CD4-positive, alpha-beta T cell (primary cell): ENCODE data around the gene ZFP3. TPM values are rescaled to one million over a fixed set of nuclear protein-coding genes. Genes with fewer than 3 reads are reported as not detected.
"Not testable (repeated sequence)": the region's sequence is repeated elsewhere in the genome, so short reads cannot be mapped to it uniquely, and the experiment has no call there.

Source experiments
- ATAC-seq: fragments of 200-7000 bp; cut with Tn5 transposase; one replicate; pipeline ENCODE4 v1.10.0; 2022; ENCODE audit warnings: mild to moderate bottlenecking; ENCODE audit not compliant: poor library complexity
- CTCF ChIA-PET: fragments of 350-600 bp; sonication (Branson Sonifier 250); formaldehyde crosslinking; loops from one replicate; lab custom pipeline; 2021; ENCODE audit warnings: antibody characterized with exemption, inconsistent platforms; lab: Charles Lee
- POLR2A ChIA-PET: fragments of 350-600 bp; sonication (Branson Sonifier 250); formaldehyde crosslinking; loops from one replicate; lab custom pipeline; 2021; ENCODE audit warnings: antibody characterized with exemption, inconsistent platforms; lab: Charles Lee
- DNase-seq, 14 experiments: peaks; one replicate each; pipeline ENCODE4 v3.0.0-alpha.2; 2013 to 2020; ENCODE audit warnings: mixed read lengths in 2 of 14
- H3K27ac ChIP-seq, 2 donors: one replicate each; pipeline versions ENCODE4 v1.5.1 to v1.7.0; 2013; ENCODE audit warnings: low read length in 2 of 2, low read depth in 1 of 2, mild to moderate bottlenecking in 1 of 2
- H3K27me3 ChIP-seq, 2 experiments: 1 replicate in 1 of 2; 2 replicates in 1 of 2; pipeline versions ENCODE4 v1.6.1 to v1.7.0; 2013; ENCODE audit warnings: low read length in 2 of 2, control low read depth in 1 of 2, mild to moderate bottlenecking in 1 of 2, moderate library complexity in 1 of 2; ENCODE audit not compliant: insufficient read depth in 2 of 2, control insufficient read depth in 1 of 2
- H3K36me3 ChIP-seq: one replicate; pipeline ENCODE4 v1.6.1; 2013; ENCODE audit warnings: low read length, control low read depth; ENCODE audit not compliant: insufficient read depth
- H3K4me1 ChIP-seq: one replicate; pipeline ENCODE4 v1.6.1; 2013; ENCODE audit warnings: low read length, control low read depth; ENCODE audit not compliant: insufficient read depth
- H3K4me3 ChIP-seq: one replicate; pipeline ENCODE4 v1.5.1; 2013; ENCODE audit warnings: mild to moderate bottlenecking, low read length, moderate library complexity
- H3K9me3 ChIP-seq, 2 experiments: 1 replicate in 1 of 2; 2 replicates in 1 of 2; pipeline versions ENCODE4 v1.6.1 to v1.7.0; 2013; ENCODE audit warnings: low read length in 2 of 2, mild to moderate bottlenecking in 2 of 2, control low read depth in 1 of 2, moderate library complexity in 1 of 2; ENCODE audit not compliant: control insufficient read depth in 1 of 2, insufficient read depth in 1 of 2
- H3K27ac Mint-ChIP-seq: one replicate; pipeline ENCODE4 v1.8.0; 2020; ENCODE audit warnings: mixed read lengths
- H3K27me3 Mint-ChIP-seq: one replicate; pipeline ENCODE4 v1.8.0; 2021; ENCODE audit warnings: mixed read lengths
- H3K36me3 Mint-ChIP-seq: one replicate; pipeline ENCODE4 v1.8.0; 2021; ENCODE audit warnings: low read depth, mixed read lengths
- H3K4me1 Mint-ChIP-seq: one replicate; pipeline ENCODE4 v1.8.0; 2021; ENCODE audit warnings: low read depth, mixed read lengths
- H3K4me3 Mint-ChIP-seq: one replicate; pipeline ENCODE4 v1.8.0; 2020; ENCODE audit warnings: mild to moderate bottlenecking, mixed read lengths
- H3K9me3 Mint-ChIP-seq: one replicate; pipeline ENCODE4 v1.8.0; 2020; ENCODE audit warnings: mixed read lengths
- CTCF ChIP-seq: fragments of 200-600 bp; IDR thresholded peaks from one replicate; pipeline ENCODE4 v1.8.0; 2022; ENCODE audit warnings: antibody characterized with exemption, mild to moderate bottlenecking
- intact Hi-C, 2 experiments: fragments of 100-400 bp; cut with DNase I in 1 of 2; cut with micrococcal nuclease in 1 of 2; formaldehyde crosslinking; loops; one replicate each; pipeline versions ENCODE4 v1.15.1 to v1.9.0; 2023 to 2025; cut with DNase I, micrococcal nuclease
- total RNA-seq, 174 experiments: library from RNA in 2 of 174; stranded (reverse) in 2 of 174; gene quantifications; one replicate each; pipeline ENCODE4 v1.2.3 and lab custom pipeline; 2021 to 2026

ZFP3 gene
- total RNA-seq, 2 experiments from 2014 or later = 2.4 TPM

- Mint-ChIP-seq H3K36me3 (peaks cover 19% of the 10 kb centered on the region), H3K4me1 (peaks cover 25% of the 10 kb centered on the region), H3K4me3 (no peak within 1 kb of the TSS), H3K27ac (no peak within 1 kb of the TSS), H3K9me3 (no peaks in the 10 kb centered on the region), H3K27me3 (peaks cover 68% of the 10 kb centered on the region)
- POLR2A ChIA-PET = no interaction called here
- Histone ChIP-seq H3K36me3 (peaks cover 3% of the 10 kb centered on the region), H3K27ac (no peak within 1 kb of the TSS), H3K9me3 (peaks cover 0 to 18% of the 10 kb centered on the region in 2 experiments), H3K27me3 (peaks cover 22 to 26% of the 10 kb centered on the region in 2 experiments), H3K4me1 (peaks cover 22% of the 10 kb centered on the region), H3K4me3 (no peak within 1 kb of the TSS)
- DNase-seq (peak in 1 of 14 experiments; percentile 9), ATAC-seq (no peak)
- intact Hi-C loops = no loop called here
- no peak for TF ChIP-seq CTCF
- CTCF ChIA-PET = interaction anchor here (0.5 kb wide), 1 partner anchor 540 kb away, joined by 5 read pairs; no protein-coding TSS in a partner anchor
Measured at GRCh38 chr17:5115673-5116651, 37.7 kb downstream of the ZFP3 start, which contains the start of gene USP6. Gene USP6 (plus strand): TSS chr17:5116032. CDS start chr17:5130368, 14,336 bp downstream.

- Histone ChIP-seq H3K9me3 (peaks cover 0 to 26% of the 10 kb centered on the region in 2 experiments), H3K27ac (no peak overlapping the region), H3K36me3 (peaks cover 3% of the 10 kb centered on the region), H3K27me3 (peaks cover 37 to 40% of the 10 kb centered on the region in 2 experiments), H3K4me3 (no peak overlapping the region), H3K4me1 (peaks cover 10% of the 10 kb centered on the region)
- Mint-ChIP-seq H3K27me3 (peaks cover 80% of the 10 kb centered on the region), H3K27ac (no peak overlapping the region), H3K9me3 (no peaks in the 10 kb centered on the region), H3K36me3 (peaks cover 12% of the 10 kb centered on the region), H3K4me3 (no peak overlapping the region), H3K4me1 (peaks cover 10% of the 10 kb centered on the region)
- no peak for TF ChIP-seq CTCF
- ATAC-seq (no peak), DNase-seq (no peak)
- ChIA-PET POLR2A (interaction anchor here (0.7 kb wide), 1 partner anchor 178 kb away, joined by 3 read pairs; the partner anchor contains the start of genes RNF167 and SLC25A11), CTCF (no interaction called here)
- intact Hi-C loops = no loop called here
Measured at GRCh38 chr17:5118219-5118618, 40.0 kb downstream of the ZFP3 start.

- ATAC-seq = no peak
- no peak overlapping the region for H3K4me3 Mint-ChIP-seq
Measured at GRCh38 chr17:5120036-5120435, 41.8 kb downstream of the ZFP3 start.

GRCh38 chr17:5120436-5121185 is 42.3 kb downstream of the ZFP3 start:
- Mint-ChIP-seq H3K4me3 (peak overlapping the region; percentile 42), H3K27me3 (peaks cover 77% of the 10 kb centered on the region)
- peaks cover 37 to 41% of the 10 kb centered on the region in 2 experiments for H3K27me3 ChIP-seq
- CTCF ChIA-PET, H3K36me3 ChIP-seq, H3K4me3 ChIP-seq, H3K27ac ChIP-seq, H3K9me3 Mint-ChIP-seq, POLR2A ChIA-PET, ATAC-seq, H3K27ac Mint-ChIP-seq, H3K36me3 Mint-ChIP-seq, H3K4me1 Mint-ChIP-seq, H3K4me1 ChIP-seq, intact Hi-C loops: not testable (repeated sequence)
- H3K9me3 ChIP-seq = peaks cover 0 to 21% of the 10 kb centered on the region in 2 experiments
- DNase-seq = peak in 1 of 14 experiments; percentile 24

More at GRCh38 chr17:5120036-5120435, 41.8 kb downstream of the ZFP3 start:
- ChIA-PET POLR2A (no interaction called here), CTCF (no interaction called here)
- H3K36me3 ChIP-seq = no peaks in the 10 kb centered on the region
- H3K27me3 ChIP-seq = peaks cover 42 to 46% of the 10 kb centered on the region in 2 experiments
- intact Hi-C loops = no loop called here
- H3K4me3 ChIP-seq = no peak overlapping the region
- peaks cover 0 to 26% of the 10 kb centered on the region in 2 experiments for H3K9me3 ChIP-seq
- Mint-ChIP-seq H3K36me3 (no peaks in the 10 kb centered on the region), H3K4me1 (no peaks in the 10 kb centered on the region), H3K27me3 (peaks cover 77% of the 10 kb centered on the region), H3K9me3 (no peaks in the 10 kb centered on the region), H3K27ac (no peak overlapping the region)
- DNase-seq = peak in 1 of 14 experiments; percentile 23
- H3K27ac ChIP-seq = no peak overlapping the region
- peaks cover 10% of the 10 kb centered on the region for H3K4me1 ChIP-seq
- TF ChIP-seq CTCF = no peak
